ENCODE measurements around the gene CRLF2. TPM values are rescaled to one million over a fixed set of nuclear protein-coding genes. Genes with fewer than 3 reads are reported as not detected.
"Not testable (repeated sequence)": the region's sequence is repeated elsewhere in the genome, so short reads cannot be mapped to it uniquely, and the experiment has no call there.

The CRLF2 gene, protein sequence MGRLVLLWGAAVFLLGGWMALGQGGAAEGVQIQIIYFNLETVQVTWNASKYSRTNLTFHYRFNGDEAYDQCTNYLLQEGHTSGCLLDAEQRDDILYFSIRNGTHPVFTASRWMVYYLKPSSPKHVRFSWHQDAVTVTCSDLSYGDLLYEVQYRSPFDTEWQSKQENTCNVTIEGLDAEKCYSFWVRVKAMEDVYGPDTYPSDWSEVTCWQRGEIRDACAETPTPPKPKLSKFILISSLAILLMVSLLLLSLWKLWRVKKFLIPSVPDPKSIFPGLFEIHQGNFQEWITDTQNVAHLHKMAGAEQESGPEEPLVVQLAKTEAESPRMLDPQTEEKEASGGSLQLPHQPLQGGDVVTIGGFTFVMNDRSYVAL
- 5.6 and 6.0 TPM in 2 replicates for total RNA-seq

DNA sequence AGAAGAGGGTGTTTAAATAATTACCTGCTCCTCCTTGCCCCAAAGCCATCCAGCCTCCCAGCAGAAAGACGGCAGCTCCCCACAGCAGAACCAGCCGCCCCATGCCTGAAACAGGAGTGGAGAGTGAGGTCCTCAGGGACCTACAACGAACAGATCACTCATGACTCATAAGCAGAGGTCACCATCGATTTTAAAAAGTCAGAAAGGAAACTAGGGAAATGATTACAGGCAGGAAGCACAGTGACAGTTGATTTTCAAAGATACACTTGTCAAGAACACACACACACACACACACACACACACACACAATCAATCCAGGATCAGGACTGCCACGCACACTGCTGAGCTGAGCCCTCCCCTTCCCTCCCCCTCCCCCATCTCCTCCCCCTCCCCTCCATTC, at the start of gene CRLF2:
CRLF2 (minus strand) TSS at position 118 of the 400 bp plus-strand sequence; CDS start at position 103, 15 bp downstream.
- intact Hi-C loops (cut with micrococcal nuclease) = no loop called here

DNA sequence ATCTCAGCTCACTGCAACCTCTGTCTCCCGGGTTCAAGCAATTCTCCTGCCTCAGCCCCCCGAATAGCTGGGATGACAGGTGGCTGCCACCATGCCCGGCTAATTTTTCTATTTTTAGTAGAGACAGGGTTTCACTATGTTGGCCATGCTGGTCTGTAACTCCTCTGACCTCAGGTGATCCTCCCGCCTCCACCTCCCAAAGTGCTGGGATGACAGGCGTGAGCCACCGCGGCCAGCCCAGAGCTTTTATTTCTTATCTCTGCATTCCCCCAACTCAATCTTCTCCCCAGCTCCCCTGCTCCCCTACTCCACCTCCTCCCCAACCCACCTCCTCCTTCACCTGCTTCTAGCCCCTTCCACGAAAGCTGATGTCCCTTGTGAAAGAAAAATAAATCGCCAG, 49.3 kb upstream of the CRLF2 start:
- H3K9me3 Mint-ChIP-seq; intact Hi-C loops (cut with micrococcal nuclease); H3K36me3 Mint-ChIP-seq (ENCODE audit: low read depth); H3K4me1 Mint-ChIP-seq (ENCODE audit: low read depth); DNase-seq (ENCODE audit: low spot score); H3K27me3 Mint-ChIP-seq (ENCODE audit: low read depth); H3K4me3 Mint-ChIP-seq (ENCODE audit: low read depth); H3K27ac Mint-ChIP-seq: not testable (repeated sequence)

More for the DNA sequence above, at the start of gene CRLF2:
- Mint-ChIP-seq H3K9me3 (peaks cover 14% of the 10 kb centered on the region), H3K27me3 (ENCODE audit: low read depth) (peaks cover 15% of the 10 kb centered on the region), H3K27ac (peak within 1 kb of the TSS; percentile 80), H3K4me3 (ENCODE audit: low read depth) (peak within 1 kb of the TSS; percentile 79), H3K36me3 (ENCODE audit: low read depth) (peaks cover 12% of the 10 kb centered on the region), H3K4me1 (ENCODE audit: low read depth) (peaks cover 34% of the 10 kb centered on the region)
- DNase-seq (ENCODE audit: low spot score) = peak; percentile 54

DNA sequence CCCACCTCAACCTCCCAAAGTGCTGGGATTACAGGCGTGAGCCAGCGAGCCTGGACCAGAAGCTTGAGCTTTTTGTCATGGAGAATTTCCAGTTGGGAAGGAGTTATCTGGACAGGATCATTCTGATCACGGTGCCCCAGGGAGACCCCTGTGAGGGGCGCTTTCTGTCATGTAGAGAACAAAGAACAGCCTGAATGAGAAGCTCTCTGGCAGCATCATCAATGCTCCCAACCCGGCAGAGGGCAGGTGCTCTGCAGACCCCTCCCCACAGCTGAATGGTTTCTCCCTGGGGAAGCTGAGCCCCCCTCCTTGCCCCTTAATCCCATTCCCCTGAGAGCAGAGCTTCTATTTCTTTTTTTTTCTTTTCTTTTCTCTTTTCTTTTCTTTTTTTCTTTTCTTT, 48.8 kb upstream of the CRLF2 start:
- H3K9me3 Mint-ChIP-seq = no peaks in the 10 kb centered on the region
- no peaks in the 10 kb centered on the region for H3K4me1 Mint-ChIP-seq (ENCODE audit: low read depth)
- H3K27me3 Mint-ChIP-seq (ENCODE audit: low read depth) = no peaks in the 10 kb centered on the region
- DNase-seq (ENCODE audit: low spot score) = no peak
- intact Hi-C loops (cut with micrococcal nuclease) = no loop called here
- no peaks in the 10 kb centered on the region for H3K36me3 Mint-ChIP-seq (ENCODE audit: low read depth)
- H3K4me3 Mint-ChIP-seq (ENCODE audit: low read depth) = no peak overlapping the region
- H3K27ac Mint-ChIP-seq = no peak overlapping the region

DNA sequence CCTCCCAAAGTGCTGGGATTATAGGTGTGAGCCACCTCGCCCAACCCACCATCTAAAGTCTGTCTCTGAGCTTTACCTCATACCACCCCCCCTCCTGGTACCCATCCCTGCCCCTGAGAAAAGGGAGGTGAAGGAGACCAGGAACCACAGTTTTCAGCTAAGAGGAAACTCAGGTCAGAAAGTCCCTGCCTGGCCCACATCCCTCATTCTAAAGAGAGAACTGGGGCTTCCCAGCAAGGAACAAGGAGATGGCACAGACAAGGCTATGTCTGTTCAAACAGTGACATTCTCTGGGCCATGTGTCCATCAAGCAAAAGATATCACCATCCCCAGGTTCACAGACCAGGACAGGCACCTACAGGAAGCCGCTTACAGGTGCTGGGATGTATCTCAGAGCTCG, 40.4 kb upstream of the CRLF2 start:
- H3K4me3 Mint-ChIP-seq (ENCODE audit: low read depth) = no peak overlapping the region
- no peak for DNase-seq (ENCODE audit: low spot score)
- peaks cover 3% of the 10 kb centered on the region for H3K9me3 Mint-ChIP-seq
- no peaks in the 10 kb centered on the region for H3K27me3 Mint-ChIP-seq (ENCODE audit: low read depth)
- H3K27ac Mint-ChIP-seq = no peak overlapping the region
- intact Hi-C loops (cut with micrococcal nuclease) = no loop called here
- peaks cover 14% of the 10 kb centered on the region for H3K4me1 Mint-ChIP-seq (ENCODE audit: low read depth)
- H3K36me3 Mint-ChIP-seq (ENCODE audit: low read depth) = no peaks in the 10 kb centered on the region

DNA sequence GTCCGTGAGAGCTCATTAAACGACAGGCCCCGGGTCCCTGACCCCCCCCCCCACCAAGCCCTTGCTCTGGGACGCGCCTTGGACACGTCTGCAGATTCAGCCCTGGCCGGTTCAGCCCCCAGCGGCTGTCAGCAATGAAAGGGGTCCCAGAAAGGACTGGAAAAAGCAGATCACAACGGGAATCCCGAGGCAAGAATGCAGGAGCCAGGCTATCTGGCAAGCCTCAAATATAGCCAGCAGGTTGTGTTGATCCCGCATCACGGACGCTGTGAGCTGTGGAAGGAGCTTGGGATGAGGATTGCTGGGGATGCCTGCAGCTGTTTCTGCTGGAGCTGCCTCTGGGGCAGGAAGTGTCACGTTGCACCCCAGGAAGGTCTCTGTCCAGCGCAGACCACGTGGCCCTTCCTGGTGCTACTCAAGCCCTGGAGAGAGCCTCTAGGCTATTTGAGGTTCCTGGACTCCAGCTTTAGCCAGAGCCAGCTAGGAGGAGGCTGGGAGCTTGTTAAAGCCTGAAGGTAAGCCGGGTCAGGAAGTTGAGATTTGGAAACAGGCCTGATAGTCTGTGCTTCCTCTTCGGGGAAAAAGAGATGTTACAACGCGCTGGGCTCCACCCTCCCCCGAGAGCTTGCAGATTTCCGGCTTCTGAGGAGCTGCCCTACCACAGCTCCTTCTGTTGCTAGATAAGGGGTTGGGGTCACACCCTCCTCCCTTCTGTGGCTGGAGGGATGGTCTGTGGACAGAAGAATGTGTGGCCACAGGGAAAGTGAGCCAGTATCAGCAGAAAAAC, 36.8 kb upstream of the CRLF2 start:
- Mint-ChIP-seq H3K27ac (peak overlapping the region; percentile 53), H3K27me3 (ENCODE audit: low read depth) (peaks cover under 1% of the 10 kb centered on the region), H3K4me3 (ENCODE audit: low read depth) (no peak overlapping the region)

DNA sequence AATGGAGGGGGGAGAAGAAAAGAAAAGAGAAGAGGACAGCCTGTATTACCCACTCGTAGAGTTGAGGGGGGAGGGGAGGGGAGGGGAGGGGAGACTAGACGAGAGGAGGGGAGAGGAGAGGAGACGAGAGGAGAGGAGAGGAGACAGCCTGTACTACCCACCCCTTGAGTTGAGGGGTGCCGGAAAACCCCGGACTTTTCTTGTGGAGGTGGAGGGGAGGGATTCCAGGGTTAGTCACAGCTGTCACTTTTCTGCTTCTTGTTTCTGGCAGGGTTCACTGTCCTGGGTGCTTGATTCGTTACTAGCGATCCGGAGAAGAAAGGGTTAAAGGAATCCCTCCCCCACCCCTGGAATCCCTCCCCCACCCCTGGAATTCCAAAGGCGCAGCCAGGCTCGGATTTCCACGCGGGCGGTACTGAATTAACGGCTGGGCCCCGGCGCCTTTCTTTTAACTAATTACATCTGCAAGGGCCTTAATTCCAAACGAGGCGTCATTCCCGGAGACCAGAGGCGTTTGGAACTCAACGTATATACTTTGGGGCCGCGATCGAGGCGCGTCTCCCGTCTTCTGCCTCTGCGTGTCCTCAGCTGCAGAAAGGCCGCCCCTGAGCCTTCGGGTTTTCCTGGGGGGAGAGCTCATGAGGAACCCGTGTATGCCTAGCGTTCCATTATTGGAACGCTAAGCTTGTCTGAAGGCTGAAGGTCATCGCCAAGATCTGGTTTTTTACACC, 36.0 kb upstream of the CRLF2 start:
- intact Hi-C loops (cut with micrococcal nuclease) = loop anchor here (5.0 kb wide), 3 partner anchors 81 to 344 kb away; partner anchors contain the start of genes AKAP17A and SLC25A6
- DNase-seq (ENCODE audit: low spot score) = no peak
- H3K27me3 Mint-ChIP-seq (ENCODE audit: low read depth) = peaks cover 4% of the 10 kb centered on the region
- no peak overlapping the region for H3K27ac Mint-ChIP-seq
- H3K4me1 Mint-ChIP-seq (ENCODE audit: low read depth) = peaks cover 23% of the 10 kb centered on the region
- no peaks in the 10 kb centered on the region for H3K36me3 Mint-ChIP-seq (ENCODE audit: low read depth)
- H3K9me3 Mint-ChIP-seq = peaks cover 3% of the 10 kb centered on the region
- no peak overlapping the region for H3K4me3 Mint-ChIP-seq (ENCODE audit: low read depth)

More for the DNA sequence above, 36.8 kb upstream of the CRLF2 start:
- no peaks in the 10 kb centered on the region for H3K36me3 Mint-ChIP-seq (ENCODE audit: low read depth)
- peaks cover 3% of the 10 kb centered on the region for H3K9me3 Mint-ChIP-seq
- intact Hi-C loops (cut with micrococcal nuclease) = loop anchor here (5.0 kb wide), 3 partner anchors 82 to 343 kb away; partner anchors contain the start of genes AKAP17A and SLC25A6
- H3K4me1 Mint-ChIP-seq (ENCODE audit: low read depth) = peaks cover 19% of the 10 kb centered on the region
- DNase-seq (ENCODE audit: low spot score) = peak; percentile 61

DNA sequence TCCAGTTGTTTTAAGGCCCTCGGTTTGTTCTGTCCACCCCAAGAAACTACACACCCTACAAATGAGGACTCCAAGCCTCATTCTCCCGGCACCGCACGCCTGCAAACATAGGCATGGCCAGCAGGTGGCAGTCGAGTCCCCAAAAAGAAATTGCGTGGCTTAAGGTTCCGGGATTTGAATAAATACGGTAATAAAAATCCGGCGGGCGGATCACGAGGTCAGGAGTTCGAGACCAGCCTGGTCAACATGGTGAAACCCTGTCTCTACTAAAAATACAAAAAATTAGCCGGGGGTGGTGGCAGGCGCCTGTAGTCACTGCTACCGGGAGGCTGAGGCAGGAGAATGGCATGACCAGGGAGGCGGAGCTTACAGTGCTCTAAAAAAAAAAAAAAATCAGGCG, 34.4 kb upstream of the CRLF2 start:
- Mint-ChIP-seq H3K4me1 (ENCODE audit: low read depth) (peaks cover 25% of the 10 kb centered on the region), H3K9me3 (peaks cover 3% of the 10 kb centered on the region)

DNA sequence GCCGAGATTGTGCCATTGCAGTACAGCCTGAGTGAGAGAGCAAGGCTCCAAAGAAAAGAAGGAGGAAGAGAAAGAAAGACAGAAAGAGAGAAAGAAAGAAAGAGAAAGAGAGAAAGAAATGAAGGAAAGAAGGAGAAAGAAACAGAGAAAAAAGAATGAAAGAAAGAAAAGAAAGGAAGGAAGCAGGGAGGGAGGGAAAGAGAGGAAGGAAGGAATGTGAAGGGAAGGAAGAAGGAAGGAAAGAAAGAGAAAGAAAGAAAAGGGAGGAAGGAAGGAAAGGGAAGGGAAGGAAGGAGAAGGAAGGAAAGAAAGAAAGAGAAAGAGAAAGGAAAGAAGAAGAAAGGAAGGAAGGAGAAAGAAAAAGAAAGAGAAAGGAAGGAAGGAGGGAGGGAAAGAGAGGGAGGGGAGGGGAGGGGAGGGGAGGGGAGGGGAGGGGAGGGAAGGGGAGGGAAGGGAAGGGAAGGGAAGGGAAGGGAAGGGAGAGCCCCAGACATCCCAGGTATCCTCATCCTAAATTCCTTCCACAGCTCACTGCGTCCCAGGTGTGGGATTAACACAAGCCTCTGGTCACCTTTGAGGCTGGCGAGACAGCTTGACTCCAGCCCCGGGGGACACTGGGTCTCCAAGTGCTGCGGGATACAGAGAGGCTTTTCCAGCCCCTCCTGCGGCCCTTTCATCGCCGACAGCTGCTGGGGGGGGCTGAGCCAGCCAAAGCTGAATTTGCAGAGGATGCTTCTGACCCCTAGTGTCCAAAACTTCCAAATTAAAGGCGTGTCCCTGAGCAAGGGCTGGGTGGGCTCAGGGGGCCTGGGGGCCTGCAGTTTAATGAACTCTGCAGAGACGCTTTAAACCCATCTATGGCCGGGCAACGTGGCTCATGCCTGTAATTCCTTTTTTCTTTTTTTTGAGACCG, 32.0 kb upstream of the CRLF2 start:
- peaks cover 19% of the 10 kb centered on the region for H3K4me1 Mint-ChIP-seq (ENCODE audit: low read depth)
- no peak for DNase-seq (ENCODE audit: low spot score)
- intact Hi-C loops (cut with micrococcal nuclease) = loop anchor here (5.0 kb wide), 3 partner anchors 77 to 348 kb away; partner anchors contain the start of genes AKAP17A and SLC25A6
- no peaks in the 10 kb centered on the region for H3K36me3 Mint-ChIP-seq (ENCODE audit: low read depth)
- H3K9me3 Mint-ChIP-seq = no peaks in the 10 kb centered on the region
- H3K4me3 Mint-ChIP-seq (ENCODE audit: low read depth) = no peak overlapping the region
- peaks cover 4% of the 10 kb centered on the region for H3K27me3 Mint-ChIP-seq (ENCODE audit: low read depth)
- H3K27ac Mint-ChIP-seq = no peak overlapping the region

More for the DNA sequence above, 34.4 kb upstream of the CRLF2 start:
- peak overlapping the region; percentile 46 for H3K27ac Mint-ChIP-seq
- peak; percentile 76 for DNase-seq (ENCODE audit: low spot score)
- peaks cover 4% of the 10 kb centered on the region for H3K27me3 Mint-ChIP-seq (ENCODE audit: low read depth)
- no peak overlapping the region for H3K4me3 Mint-ChIP-seq (ENCODE audit: low read depth)
- H3K36me3 Mint-ChIP-seq (ENCODE audit: low read depth) = no peaks in the 10 kb centered on the region
- intact Hi-C loops (cut with micrococcal nuclease) = loop anchor here (1.0 to 5.0 kb wide), 6 partner anchors 41 to 345 kb away; partner anchors contain the start of genes AKAP17A, ASMTL and SLC25A6

DNA sequence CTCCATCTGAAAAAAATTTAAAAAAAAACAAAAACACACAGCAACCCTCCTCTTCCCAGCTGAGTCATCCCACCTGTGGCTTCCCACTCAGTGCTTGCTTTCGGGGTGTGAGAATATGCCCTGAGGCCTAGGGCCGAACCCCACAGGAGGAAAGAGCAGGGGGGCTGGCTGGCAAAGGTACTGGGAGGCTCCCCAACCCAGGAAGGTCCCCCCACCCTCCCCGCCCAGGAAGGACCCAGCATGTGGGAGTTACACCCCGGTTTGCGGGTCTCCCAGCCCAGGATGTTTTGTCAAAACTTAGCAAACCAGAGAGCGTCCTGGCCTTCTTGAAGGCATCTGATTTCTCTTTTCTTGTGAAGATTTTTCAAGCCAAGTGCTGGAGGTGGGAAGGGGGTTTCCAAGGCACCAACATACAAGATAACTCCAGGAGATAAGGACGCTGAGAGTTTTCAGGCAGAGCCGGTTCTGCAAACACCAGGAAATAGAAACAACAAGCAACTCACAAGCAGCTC, 30.5 kb upstream of the CRLF2 start:
- H3K27me3 Mint-ChIP-seq (ENCODE audit: low read depth) = peaks cover 4% of the 10 kb centered on the region
- H3K4me3 Mint-ChIP-seq (ENCODE audit: low read depth) = no peak overlapping the region
- no peaks in the 10 kb centered on the region for H3K9me3 Mint-ChIP-seq
- no peaks in the 10 kb centered on the region for H3K36me3 Mint-ChIP-seq (ENCODE audit: low read depth)
- peaks cover 12% of the 10 kb centered on the region for H3K4me1 Mint-ChIP-seq (ENCODE audit: low read depth)
- peak overlapping the region; percentile 72 for H3K27ac Mint-ChIP-seq
- peak; percentile 28 for DNase-seq (ENCODE audit: low spot score)
- intact Hi-C loops (cut with micrococcal nuclease) = loop anchor here (2.0 kb wide), 1 partner anchor 34 kb away; no protein-coding TSS in a partner anchor

DNA sequence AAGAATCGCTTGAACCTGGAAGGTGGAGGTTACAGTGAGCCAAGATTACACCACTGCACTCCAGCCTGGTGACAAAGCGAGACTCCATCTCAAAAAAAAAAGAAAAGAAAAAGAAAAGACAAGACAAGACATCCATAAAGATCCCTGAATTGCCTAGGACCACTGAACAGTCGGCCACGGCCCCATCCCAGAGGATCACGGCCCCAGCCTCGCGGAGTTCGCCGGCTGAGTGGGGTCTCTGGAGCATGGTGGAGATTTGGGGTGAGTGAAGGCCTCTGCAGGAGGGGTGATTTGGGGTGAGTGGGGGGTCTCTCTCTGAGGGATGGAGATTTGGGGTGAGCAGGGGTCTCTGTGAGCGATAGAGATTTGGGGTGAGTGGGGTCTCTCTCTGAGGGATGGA, 28.1 kb upstream of the CRLF2 start:
- H3K36me3 Mint-ChIP-seq (ENCODE audit: low read depth); H3K9me3 Mint-ChIP-seq; H3K27me3 Mint-ChIP-seq (ENCODE audit: low read depth); H3K27ac Mint-ChIP-seq; H3K4me1 Mint-ChIP-seq (ENCODE audit: low read depth); intact Hi-C loops (cut with micrococcal nuclease); H3K4me3 Mint-ChIP-seq (ENCODE audit: low read depth); DNase-seq (ENCODE audit: low spot score): not testable (repeated sequence)

DNA sequence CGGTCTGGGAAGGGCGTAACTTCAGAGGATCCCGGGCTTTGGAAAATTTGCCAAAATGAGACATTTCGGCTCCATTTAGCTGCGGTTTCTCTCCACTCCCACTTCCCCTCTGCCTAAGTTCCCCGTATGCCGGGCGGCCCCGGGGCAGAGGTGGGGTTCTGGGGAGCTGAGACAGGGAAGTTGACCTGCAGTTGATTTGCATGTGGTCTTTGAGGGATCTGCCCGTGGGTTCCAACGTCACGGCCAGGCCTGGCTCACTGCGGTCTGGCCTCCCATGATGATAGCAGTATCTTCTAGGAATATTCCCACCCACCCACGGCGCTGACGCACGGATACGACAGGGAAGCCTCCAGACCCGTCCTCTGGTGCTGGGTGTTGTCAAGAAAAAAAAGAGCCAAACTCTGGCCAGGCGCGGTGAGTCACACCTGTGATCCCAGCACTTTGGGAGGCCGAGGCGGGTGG, 27.3 kb upstream of the CRLF2 start:
- intact Hi-C loops (cut with micrococcal nuclease) = no loop called here
- DNase-seq (ENCODE audit: low spot score) = no peak
- peaks cover 7% of the 10 kb centered on the region for H3K4me1 Mint-ChIP-seq (ENCODE audit: low read depth)
- no peak overlapping the region for H3K27ac Mint-ChIP-seq
- no peak overlapping the region for H3K4me3 Mint-ChIP-seq (ENCODE audit: low read depth)
- H3K27me3 Mint-ChIP-seq (ENCODE audit: low read depth) = peaks cover 4% of the 10 kb centered on the region
- no peaks in the 10 kb centered on the region for H3K9me3 Mint-ChIP-seq
- no peaks in the 10 kb centered on the region for H3K36me3 Mint-ChIP-seq (ENCODE audit: low read depth)
